Endothelial cell of umbilical vein (primary cell): Measurements from ENCODE around the gene PCNX4. TPM values are rescaled to one million over a fixed set of nuclear protein-coding genes. Genes with fewer than 3 reads are reported as not detected.

Experiments
- BruUV-seq: library from RNA; stranded (reverse); fragments of 400-500 nt; replicated peaks from 2 replicates; lab custom pipeline; 2021; lab: Mats Ljungman, UMichigan
- CTCF ChIA-PET: fragments of 300-600, 350-600 bp; sonication (Branson Sonifier 250); formaldehyde crosslinking; loops from one replicate; lab custom pipeline; 2021; ENCODE audit warnings: antibody characterized with exemption, inconsistent platforms; lab: Charles Lee
- POLR2A ChIA-PET: fragments of 300-600, 350-600 bp; sonication (Branson Sonifier 250); formaldehyde crosslinking; loops from one replicate; lab custom pipeline; 2021; ENCODE audit warnings: antibody characterized with exemption, inconsistent platforms; lab: Charles Lee
- DNase-seq: peaks from one replicate; pipeline ENCODE4 v3.0.0-alpha.2; 2011; ENCODE audit warnings: low read depth, low spot score
- FAIRE-seq: peaks from 2 replicates; lab custom pipeline; 2011; peaks lifted over from hg19 to GRCh38; lab: Jason Lieb, UNC
- H2AFZ ChIP-seq: 2 replicates; pipeline ENCODE4 v1.6.0; 2012; ENCODE audit warnings: low read depth, low read length, control low read depth, inconsistent platforms
- H3K27ac ChIP-seq: 2 replicates; pipeline ENCODE4 v1.5.1; 2011; ENCODE audit warnings: low read depth, mild to moderate bottlenecking, control low read depth, low read length, moderate library complexity; ENCODE audit not compliant: insufficient read depth
- H3K27me3 ChIP-seq, 2 experiments: 2 replicates each; pipeline versions ENCODE4 v1.6.0 to v1.6.1; 2011; ENCODE audit warnings: low read length in 2 of 2, mixed read lengths in 1 of 2; ENCODE audit not compliant: control insufficient read depth in 2 of 2, insufficient read depth in 2 of 2
- H3K36me3 ChIP-seq, 2 experiments: 2 replicates in 1 of 2; 3 replicates in 1 of 2; pipeline ENCODE4 v1.5.1; 2011; ENCODE audit warnings: low read length in 2 of 2, mild to moderate bottlenecking in 1 of 2, moderate library complexity in 1 of 2; ENCODE audit not compliant: control insufficient read depth in 2 of 2, insufficient read depth in 2 of 2; ENCODE audit errors: extremely low read depth in 1 of 2
- H3K4me1 ChIP-seq: 3 replicates; pipeline ENCODE4 v1.5.1; 2011; ENCODE audit warnings: mild to moderate bottlenecking, low read length; ENCODE audit not compliant: control insufficient read depth, insufficient read depth; ENCODE audit errors: extremely low read depth
- H3K4me2 ChIP-seq: 2 replicates; pipeline ENCODE4 v1.6.1; 2011; ENCODE audit warnings: low read length, control low read depth, mixed read lengths; ENCODE audit not compliant: insufficient read depth
- H3K4me3 ChIP-seq, 3 experiments: fragments of 200-600 bp in 1 of 3; sonication (generic), shearing (Covaris generic) in 1 of 3; replicated peaks in 1 of 3; 2 replicates each; pipeline ENCODE4 v1.5.1; 2011 to 2016; ENCODE audit warnings: control low read depth in 3 of 3, low read length in 3 of 3, mild to moderate bottlenecking in 2 of 3, inconsistent platforms in 1 of 3, low read depth in 1 of 3, moderate library complexity in 1 of 3; ENCODE audit not compliant: insufficient read depth in 1 of 3
- H3K79me2 ChIP-seq: 2 replicates; pipeline ENCODE4 v1.6.0; 2012; ENCODE audit warnings: low read length, inconsistent platforms; ENCODE audit not compliant: control insufficient read depth, insufficient read depth
- H3K9ac ChIP-seq: replicated peaks from 2 replicates; pipeline ENCODE3; 2011; ENCODE audit warnings: low read length, control low read depth; ENCODE audit not compliant: insufficient read depth; ENCODE audit errors: extremely low read depth
- H3K9me1 ChIP-seq: replicated peaks from 3 replicates; pipeline ENCODE4 v1.6.0; 2011; ENCODE audit warnings: mild to moderate bottlenecking, low read length; ENCODE audit not compliant: control insufficient read depth, insufficient read depth; ENCODE audit errors: extremely low read depth
- H3K9me3 ChIP-seq: replicated peaks from 2 replicates; pipeline ENCODE4 v1.5.1; 2012; ENCODE audit warnings: low read length, inconsistent platforms; ENCODE audit not compliant: control insufficient read depth, insufficient read depth
- H4K20me1 ChIP-seq: replicated peaks from 2 replicates; pipeline ENCODE3; 2011; ENCODE audit warnings: mild to moderate bottlenecking, low read length; ENCODE audit not compliant: control insufficient read depth, insufficient read depth; ENCODE audit errors: extremely low read depth
- CTCF ChIP-seq, 2 donors: IDR thresholded peaks; 1 replicate in 1 of 2; 2 replicates in 1 of 2; pipeline ENCODE4 v1.5.1; 2011; ENCODE audit warnings: low read length in 2 of 2, mild to moderate bottlenecking in 2 of 2, moderate library complexity in 2 of 2, control low read depth in 1 of 2, inconsistent platforms in 1 of 2, low read depth in 1 of 2; ENCODE audit not compliant: insufficient read depth in 1 of 2; ENCODE audit errors: extremely low read depth in 1 of 2
- EZH2 ChIP-seq: IDR thresholded peaks from 2 replicates; pipeline ENCODE4 v1.6.1; 2012; ENCODE audit warnings: borderline replicate concordance, low read depth, mild to moderate bottlenecking, moderate library complexity, low read length, inconsistent platforms; ENCODE audit not compliant: severe bottlenecking
- FOS ChIP-seq: IDR thresholded peaks from 2 replicates; pipeline ENCODE4 v1.6.1; 2011; ENCODE audit warnings: mild to moderate bottlenecking, low read length, moderate library complexity, borderline replicate concordance; ENCODE audit not compliant: insufficient read depth
- GATA2 ChIP-seq: IDR thresholded peaks from 2 replicates; pipeline ENCODE4 v1.7.0; 2011; ENCODE audit warnings: low read depth, mild to moderate bottlenecking, moderate library complexity, mixed read lengths, low read length; ENCODE audit not compliant: insufficient read length, insufficient read depth
- JUN ChIP-seq: IDR thresholded peaks from 2 replicates; pipeline ENCODE4 v1.6.1; 2011; ENCODE audit warnings: borderline replicate concordance, low read depth; ENCODE audit not compliant: insufficient read length, insufficient read depth
- MYC ChIP-seq: IDR thresholded peaks from one replicate; pipeline ENCODE4 v1.6.1; 2011; ENCODE audit warnings: mild to moderate bottlenecking, low read depth, low read length
- POLR2A ChIP-seq: IDR thresholded peaks from 2 replicates; pipeline ENCODE4 v1.6.1; 2012; ENCODE audit warnings: low read depth, mild to moderate bottlenecking, control low read depth, low read length
- POLR2AphosphoS5 ChIP-seq: IDR thresholded peaks from 2 replicates; pipeline ENCODE4 v1.6.1; 2012; ENCODE audit warnings: low read depth, mild to moderate bottlenecking, control low read depth, low read length, moderate library complexity; ENCODE audit not compliant: insufficient read depth
- dilution Hi-C: fragments of 300-500 bp; cut with MboI; formaldehyde crosslinking; loops from one replicate; pipeline ENCODE4 v1.15.0; 2019; ENCODE audit warnings: low sequenced_read_pairs; ENCODE audit not compliant: extremely low pct_ligation_motif_present
- intact Hi-C: fragments of 100-400 bp; cut with micrococcal nuclease; formaldehyde crosslinking; loops from one replicate; pipeline ENCODE4 v1.10.0; 2022
- polyA plus RNA-seq, 4 experiments: library from polyadenylated mRNA; depleted of rRNA in 3 of 4; stranded (reverse) in 3 of 4; unstranded in 1 of 4; fragments of >200 nt; gene quantifications; 2 replicates each; pipeline versions ENCODE4 v1.2.1 to v1.2.3, GENCODE V29; 2011 to 2012; ENCODE audit warnings: missing spikeins in 1 of 4
- total RNA-seq: library from RNA; stranded (reverse); gene quantifications from 2 replicates; pipeline ENCODE4 v1.2.3, GENCODE V29; 2021
- TF ChIP-seq, protein P1 (sequence below): IDR thresholded peaks from 2 replicates; pipeline ENCODE4 v1.6.1; 2011; ENCODE audit not compliant: insufficient read depth, insufficient read length

The PCNX4 gene
- total and polyA plus RNA-seq, 2 donors (not counting 3 experiments of a cell fraction or from before 2014, with no cell fraction given) = 35.5 to 51.6 TPM

DNA sequence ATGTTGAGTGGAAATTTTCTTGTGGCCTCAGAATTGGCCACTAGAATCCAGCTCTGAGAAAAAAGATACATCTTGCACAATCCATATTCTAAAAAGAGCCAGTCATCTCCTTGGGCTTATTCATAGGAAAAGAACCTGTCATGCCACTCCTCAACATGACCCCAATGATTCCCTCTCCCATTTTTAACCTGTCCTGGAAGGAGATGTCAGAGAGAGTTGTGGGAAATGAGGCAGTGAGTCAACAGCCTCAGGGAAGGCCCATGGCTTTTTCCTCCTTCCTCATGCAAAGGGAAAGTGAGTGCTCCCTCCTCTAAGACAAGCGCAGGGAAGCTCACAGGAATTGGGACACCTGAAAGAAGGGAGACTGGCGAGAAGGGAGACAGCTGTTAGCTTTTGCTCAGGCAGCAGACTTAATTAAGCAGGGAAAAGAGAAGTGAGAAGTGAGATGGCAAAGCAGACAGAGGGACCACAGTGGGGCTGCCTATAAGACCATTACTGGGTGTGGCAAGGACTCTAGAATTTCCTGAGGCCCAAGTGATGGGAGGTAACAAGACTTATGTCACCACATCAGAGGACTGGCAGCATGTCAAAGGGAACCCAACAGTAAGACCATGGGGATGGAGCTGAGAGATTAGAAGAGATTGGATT is 83.7 kb downstream of the PCNX4 start:
- Histone ChIP-seq H3K4me2 (no peak overlapping the region), H3K36me3 (no peaks in the 10 kb centered on the region), H3K27ac (no peak overlapping the region), H3K9me1 (no peaks in the 10 kb centered on the region), H3K4me1 (no peaks in the 10 kb centered on the region), H3K27me3 (peaks cover 3 to 8% of the 10 kb centered on the region in 2 experiments), H3K79me2 (no peaks in the 10 kb centered on the region), H3K9ac (no peak overlapping the region), H2AFZ (no peak overlapping the region), H4K20me1 (no peaks in the 10 kb centered on the region), H3K4me3 (no peak overlapping the region), H3K9me3 (no peaks in the 10 kb centered on the region)
- TF ChIP-seq POLR2A (no peak), CTCF (IDR thresholded peaks at IDR 0.05; ENCODE audit: extremely low read depth in 1 of 2, insufficient read depth in 1 of 2, low read depth in 1 of 2, low read length in 2 of 2) (no peak), JUN (no peak), FOS (no peak)
- TF ChIP-seq, protein P1, sequence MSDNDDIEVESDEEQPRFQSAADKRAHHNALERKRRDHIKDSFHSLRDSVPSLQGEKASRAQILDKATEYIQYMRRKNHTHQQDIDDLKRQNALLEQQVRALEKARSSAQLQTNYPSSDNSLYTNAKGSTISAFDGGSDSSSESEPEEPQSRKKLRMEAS = no peak
- no TSS peak for BruUV-seq
- dilution Hi-C loops = no loop called here
- no peak for FAIRE-seq
- intact Hi-C loops = no loop called here
- no peak for DNase-seq
- ChIA-PET CTCF (interaction anchor here (1.2 to 1.7 kb wide), 2 partner anchors 8 to 10 kb away, joined by 4 to 7 read pairs; partner anchors contain the start of gene DHRS7), POLR2A (no interaction called here)

GRCh38 chr14:60178164-60178563 is 86.4 kb downstream of the PCNX4 start:
- Histone ChIP-seq H3K27ac (no peak overlapping the region), H3K9me1 (no peaks in the 10 kb centered on the region), H4K20me1 (no peaks in the 10 kb centered on the region), H2AFZ (no peak overlapping the region), H3K4me2 (no peak overlapping the region), H3K27me3 (peaks cover 0 to 4% of the 10 kb centered on the region in 2 experiments), H3K4me3 (no peak overlapping the region), H3K4me1 (no peaks in the 10 kb centered on the region), H3K9ac (no peak overlapping the region), H3K79me2 (no peaks in the 10 kb centered on the region), H3K36me3 (no peaks in the 10 kb centered on the region), H3K9me3 (no peaks in the 10 kb centered on the region)
- no TSS peak for BruUV-seq
- intact Hi-C loops = no loop called here
- FAIRE-seq (no peak), DNase-seq (no peak)
- ChIA-PET CTCF (no interaction called here), POLR2A (no interaction called here)
- TF ChIP-seq, protein P1 = no peak
- TF ChIP-seq JUN = no peak
- no peak for TF ChIP-seq POLR2AphosphoS5
- no peak for TF ChIP-seq POLR2A
- no peak for TF ChIP-seq GATA2
- TF ChIP-seq EZH2 = no peak
- no peak for TF ChIP-seq MYC
- TF ChIP-seq CTCF (IDR thresholded peaks at IDR 0.05; ENCODE audit: extremely low read depth in 1 of 2, insufficient read depth in 1 of 2, low read depth in 1 of 2, low read length in 2 of 2) = no peak
- no peak for TF ChIP-seq FOS
- dilution Hi-C loops = no loop called here
